NCI-H1417 treated with DMSO at 0.1 percent for 48 hours (cell line): ENCODE results near the gene FAM118A.

Experiments
- DNase-seq: peaks from one replicate; lab custom pipeline; 2025; lab: John Stamatoyannopoulos, UW

The FAM118A gene

GRCh38 chr22:45381348-45381747, 71.6 kb downstream of the FAM118A start:
- no peak for DNase-seq

GRCh38 chr22:45389546-45389945, 79.8 kb downstream of the FAM118A start:
- DNase-seq, result no peak
